GM11168 (cell line): ENCODE data around the gene BRIP1.
"Not testable (repeated sequence)": the region's sequence is repeated elsewhere in the genome, so short reads cannot be mapped to it uniquely, and the experiment has no call there.

Experiments
- in situ Hi-C: fragments of 300-500 bp; cut with MboI; formaldehyde crosslinking; loops from one replicate; pipeline ENCODE4 v1.12.0; 2022; ENCODE audit warnings: low sequenced_read_pairs; ENCODE audit not compliant: unreplicated experiment

Gene BRIP1

DNA sequence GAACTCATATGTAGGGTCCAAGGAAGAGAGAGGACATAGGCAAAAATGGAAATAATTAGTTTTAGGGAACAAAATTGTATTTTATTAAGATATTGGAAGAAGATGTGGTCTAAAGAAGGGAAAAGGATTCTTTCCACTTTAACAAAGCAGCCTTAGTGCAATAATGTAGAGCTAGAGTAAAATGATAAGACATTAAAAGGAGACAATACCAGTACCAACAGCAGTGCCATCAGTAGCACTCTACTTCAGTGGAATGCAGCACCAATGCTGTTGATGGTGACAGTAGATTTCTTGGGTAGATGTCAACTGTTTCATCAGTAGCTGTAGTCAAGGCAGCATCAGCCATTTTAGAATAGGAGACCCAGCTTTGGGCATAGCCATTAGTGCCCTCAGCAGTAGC is 124.3 kb downstream of the BRIP1 start:
- in situ Hi-C loops: no loop called here

DNA sequence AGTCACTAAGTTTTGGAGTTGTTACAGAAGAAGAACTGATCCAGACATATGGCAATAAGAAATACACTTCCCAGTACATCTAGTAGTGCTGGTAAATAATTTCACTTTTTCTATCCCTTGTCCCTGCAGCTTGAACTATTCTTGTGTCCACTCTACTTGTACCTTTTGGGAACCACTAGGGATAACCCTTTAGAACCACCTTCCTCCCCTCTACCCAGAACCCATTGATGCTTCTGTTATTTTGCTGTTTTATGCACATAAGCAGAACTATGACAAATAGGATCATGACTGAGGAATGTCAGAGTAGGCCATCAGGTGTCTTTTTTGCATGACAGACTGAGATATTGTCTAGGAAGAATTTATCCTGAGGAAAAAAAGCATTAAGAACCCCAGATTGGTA is 125.1 kb downstream of the BRIP1 start:
- in situ Hi-C loops: no loop called here

DNA sequence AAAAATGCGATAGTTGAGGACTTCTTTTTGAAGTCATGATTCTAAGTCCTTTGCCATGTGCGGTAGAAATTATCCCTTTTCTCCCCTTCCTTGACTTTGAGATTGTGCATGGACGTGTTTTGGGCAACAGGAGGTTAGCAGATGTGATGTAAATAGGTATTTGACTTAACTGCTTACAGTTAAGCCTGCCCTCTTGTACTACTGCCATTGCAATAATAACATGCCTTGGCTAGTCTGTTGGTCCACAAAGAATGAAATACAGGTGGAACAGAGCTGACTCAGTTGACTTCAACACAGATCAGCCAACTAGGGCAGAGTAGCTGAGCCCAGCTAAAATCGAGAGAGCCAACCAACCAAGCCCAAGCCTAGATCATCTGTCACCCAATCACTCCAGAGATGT is 125.5 kb downstream of the BRIP1 start:
- in situ Hi-C loops: no loop called here

DNA sequence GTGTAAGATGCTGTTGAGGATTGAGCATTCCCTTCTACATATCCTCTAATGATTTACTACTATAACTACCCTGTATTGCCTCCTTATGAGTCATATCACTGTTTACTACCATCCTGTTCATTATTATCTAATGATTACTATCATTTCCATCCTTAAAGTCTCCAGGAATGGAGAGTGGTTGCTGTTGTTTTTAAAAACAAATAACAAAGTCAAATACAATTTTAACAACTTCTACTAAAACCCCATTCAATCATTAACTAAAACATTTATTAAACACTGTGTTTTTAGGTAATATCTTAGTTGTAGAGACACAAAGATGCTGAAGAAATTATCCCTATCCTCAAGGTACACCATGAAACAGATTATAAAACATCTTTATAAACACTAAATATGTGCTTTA is 126.9 kb downstream of the BRIP1 start:
- in situ Hi-C loops: no loop called here

DNA sequence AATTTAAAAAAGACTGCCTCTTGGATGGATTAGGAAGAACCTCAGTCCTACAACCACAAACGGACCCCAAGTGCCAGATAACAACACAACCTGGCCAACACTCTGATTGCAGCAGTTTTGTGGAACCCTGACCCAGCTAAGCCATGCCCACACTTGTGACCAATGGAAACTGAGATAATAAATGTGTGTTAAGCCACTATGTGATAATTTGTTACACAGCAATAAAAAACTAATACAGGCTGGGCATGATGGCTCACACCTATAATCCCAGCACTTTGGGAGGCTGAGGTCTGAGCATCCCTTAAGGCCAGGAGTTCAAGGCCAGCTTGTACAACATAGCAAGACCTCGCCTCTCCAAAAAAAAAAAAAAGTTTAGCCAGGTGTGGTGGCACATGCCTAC is 127.5 kb downstream of the BRIP1 start:
- in situ Hi-C loops: no loop called here

DNA sequence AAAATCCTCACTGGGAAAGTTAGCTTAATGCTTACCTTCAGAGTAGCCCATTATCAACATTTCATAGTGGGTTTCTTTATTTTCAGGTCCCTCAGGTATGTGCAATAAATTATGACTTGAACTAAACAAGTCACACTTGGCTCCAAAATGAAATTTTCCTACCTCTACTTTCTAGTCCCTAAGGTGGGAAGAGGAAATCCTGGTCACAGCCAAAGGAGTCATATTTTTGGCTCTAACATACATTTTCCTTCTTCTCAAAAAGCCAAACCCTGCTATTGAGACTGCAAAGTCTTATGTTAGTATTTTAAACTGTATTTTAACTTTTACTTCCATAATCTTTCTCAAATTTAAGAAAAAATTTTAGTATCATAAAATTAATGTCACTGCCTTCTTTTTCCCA is 128.9 kb downstream of the BRIP1 start:
- in situ Hi-C loops: no loop called here

DNA sequence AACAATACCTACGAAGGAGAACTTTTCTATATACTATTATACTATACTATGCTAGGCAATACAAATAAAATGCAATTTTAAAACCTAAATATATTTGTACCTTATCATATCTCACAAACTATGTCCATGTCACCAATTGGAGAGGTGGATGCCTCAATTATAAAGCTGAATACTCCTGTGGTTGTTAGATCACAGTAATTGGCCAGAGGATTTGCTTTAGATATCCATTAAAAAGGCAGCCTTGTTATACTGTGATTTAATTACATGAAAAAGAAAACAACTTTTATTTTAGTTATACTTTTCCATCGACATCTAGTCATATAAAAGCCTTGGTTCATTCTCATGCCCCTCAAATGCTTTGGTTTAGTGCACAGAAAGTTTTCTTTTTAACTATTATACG is 129.3 kb downstream of the BRIP1 start:
- in situ Hi-C loops: no loop called here

DNA sequence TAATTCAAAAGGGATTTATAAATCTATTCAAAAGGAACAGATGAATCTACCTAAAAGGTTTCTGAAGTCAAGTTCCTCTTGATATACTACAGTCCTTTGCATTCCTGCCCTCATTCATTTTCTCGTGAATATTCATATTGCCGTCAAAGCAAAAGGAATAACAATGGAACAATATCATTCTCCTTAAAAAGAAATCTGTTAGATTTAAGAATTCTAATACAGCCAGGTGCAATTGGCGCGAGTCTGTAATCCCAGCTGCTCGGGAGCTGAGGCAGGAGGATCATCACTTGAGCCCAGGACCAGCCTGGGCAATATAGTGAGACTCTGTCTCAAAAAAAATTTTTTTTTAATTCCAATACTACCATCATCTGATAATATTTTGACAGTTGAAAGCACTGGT is 130.3 kb downstream of the BRIP1 start:
- in situ Hi-C loops: no loop called here

DNA sequence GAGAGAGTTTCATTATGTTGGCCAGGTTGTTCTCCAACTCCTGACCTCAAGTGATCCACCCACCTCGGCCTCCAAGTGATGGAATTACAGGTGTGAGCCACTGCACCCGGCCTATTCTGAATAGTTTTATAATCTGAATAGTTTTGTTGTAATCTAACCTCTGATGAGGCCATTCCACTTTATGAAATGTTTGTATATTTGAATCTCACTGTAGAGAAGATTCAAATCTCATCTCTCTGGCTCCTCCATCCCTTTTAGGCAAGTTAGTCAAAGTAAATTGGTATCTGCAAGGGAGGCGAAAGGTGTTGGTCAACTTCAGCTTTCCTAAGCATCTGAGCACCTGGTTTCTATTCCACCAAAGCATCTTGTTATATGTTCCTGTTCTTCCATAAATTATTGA is 131.2 kb downstream of the BRIP1 start:
- in situ Hi-C loops: no loop called here

DNA sequence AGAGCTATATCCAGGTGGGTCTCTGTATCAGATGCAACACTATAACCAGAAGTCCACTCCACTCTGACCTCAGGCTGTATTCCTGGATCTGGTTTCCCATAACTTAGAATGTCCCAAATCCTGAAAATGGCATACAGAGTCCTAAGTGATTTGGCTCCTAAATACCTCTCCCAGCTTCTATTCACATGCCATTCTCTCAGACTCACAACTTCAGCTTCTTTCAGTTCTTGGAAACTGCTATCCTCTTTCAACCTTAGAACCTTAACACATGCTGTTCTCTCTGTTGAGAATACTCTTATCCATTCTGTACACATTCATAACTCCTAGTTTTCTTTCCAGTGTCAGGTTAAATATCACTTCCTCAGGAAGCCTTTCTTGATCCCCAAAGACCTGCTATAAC is 132.0 kb downstream of the BRIP1 start:
- in situ Hi-C loops: no loop called here

DNA sequence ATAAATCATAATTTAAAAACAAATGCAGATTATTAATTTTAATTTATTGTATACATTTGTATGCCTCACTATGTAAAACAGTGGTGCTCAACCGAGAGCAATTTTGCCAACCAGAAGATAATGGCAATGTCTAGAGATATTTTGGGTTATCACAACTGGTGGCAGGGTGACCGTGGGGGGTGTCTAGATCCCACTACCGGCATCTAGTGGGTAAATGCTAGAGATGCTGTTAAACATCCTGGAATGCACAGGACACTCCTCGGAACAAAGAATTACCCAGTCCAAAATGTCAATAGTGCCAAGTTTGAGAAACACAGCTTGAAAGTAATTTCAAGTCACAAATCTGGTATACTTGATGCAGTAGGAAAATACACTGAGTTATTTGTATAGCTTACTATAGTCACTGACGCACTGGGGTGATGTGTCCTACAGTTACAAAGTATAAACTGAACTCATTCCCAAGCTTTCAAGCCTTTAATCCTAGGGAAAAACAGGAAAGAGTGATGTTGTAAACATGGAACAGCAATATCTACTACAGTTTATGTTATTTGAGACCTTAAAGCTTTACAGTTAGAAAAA is 133.5 kb downstream of the BRIP1 start:
- in situ Hi-C loops: no loop called here

DNA sequence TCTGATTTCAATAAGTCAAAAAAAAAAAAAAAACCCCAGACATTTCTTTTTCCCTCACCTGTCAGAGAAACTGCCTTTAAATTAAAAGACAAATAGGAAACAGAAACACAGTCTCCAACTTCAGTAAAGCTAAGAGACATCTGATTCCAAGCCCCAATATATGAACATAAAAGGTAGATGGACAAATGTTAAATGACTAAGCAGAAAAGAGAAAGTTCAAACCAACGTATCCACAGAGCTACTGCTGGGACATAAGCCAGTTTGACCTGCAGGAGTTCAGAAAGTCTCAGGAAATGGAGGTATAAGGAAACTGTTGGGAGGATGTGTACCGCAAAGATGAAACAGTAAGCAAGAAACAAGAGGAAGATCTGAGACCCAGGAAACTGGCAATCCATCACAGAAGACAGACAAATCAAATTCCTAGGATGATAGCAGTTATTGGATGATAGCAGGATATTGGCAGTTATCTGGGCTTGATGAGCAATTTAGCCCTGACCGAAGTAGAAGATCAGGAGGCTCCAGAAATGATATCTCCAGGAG is 135.0 kb downstream of the BRIP1 start:
- in situ Hi-C loops: no loop called here

DNA sequence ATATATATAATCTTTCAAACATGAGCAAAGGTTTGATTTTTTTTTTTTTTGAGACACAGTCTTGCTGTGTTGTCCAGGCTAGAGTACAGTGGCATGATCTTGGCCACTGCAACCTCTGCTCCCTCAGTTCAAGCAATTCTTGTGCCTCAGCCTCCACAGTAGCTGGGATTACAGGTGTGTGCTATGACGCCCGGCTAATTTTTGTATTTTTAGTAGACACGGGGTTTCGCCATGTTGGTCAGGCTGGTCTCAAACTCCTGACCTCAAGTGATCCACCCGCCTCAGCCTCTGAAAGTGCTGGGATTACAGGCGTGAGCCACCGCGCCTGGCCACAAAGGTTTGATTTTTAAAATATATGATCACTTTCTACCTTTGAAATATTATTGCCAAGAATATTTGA is 135.5 kb downstream of the BRIP1 start:
- in situ Hi-C loops: not testable (repeated sequence)

DNA sequence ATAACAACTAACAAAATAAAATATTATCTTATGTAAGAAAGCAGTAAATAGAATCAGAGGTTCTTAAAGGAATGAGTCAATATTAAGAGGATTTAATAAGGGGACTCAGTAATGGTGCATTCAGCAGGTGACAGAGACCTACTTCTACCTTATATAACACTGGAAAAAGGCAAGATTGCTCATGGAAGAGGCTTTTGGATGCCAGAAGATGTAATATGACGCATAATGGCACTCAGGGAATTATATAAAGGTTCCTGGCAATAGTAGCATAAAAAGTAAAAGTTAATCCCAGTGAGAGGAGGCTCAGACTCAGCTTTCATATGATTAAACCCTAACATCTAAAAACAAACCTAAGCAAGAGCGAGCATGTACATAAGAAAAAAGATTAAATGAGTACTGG is 136.4 kb downstream of the BRIP1 start:
- in situ Hi-C loops: no loop called here

DNA sequence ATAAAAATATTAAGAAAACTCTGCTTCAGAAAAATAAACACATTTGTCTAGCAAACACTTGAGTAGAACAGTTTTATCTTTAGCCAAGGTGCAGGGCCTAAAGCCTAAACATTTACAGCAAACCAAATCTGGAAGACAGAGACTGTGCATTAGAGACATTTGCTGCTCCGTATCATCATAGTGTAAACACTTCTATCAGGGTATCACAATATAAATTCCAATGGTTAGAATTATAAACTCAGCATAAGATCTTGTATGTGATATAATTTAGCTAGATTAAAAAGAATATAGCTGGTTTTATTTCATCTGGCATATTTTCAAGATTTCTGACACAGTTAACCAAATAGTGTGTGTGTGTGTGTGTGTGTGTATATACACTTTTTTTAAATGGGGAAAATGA is 138.6 kb downstream of the BRIP1 start:
- in situ Hi-C loops: no loop called here

DNA sequence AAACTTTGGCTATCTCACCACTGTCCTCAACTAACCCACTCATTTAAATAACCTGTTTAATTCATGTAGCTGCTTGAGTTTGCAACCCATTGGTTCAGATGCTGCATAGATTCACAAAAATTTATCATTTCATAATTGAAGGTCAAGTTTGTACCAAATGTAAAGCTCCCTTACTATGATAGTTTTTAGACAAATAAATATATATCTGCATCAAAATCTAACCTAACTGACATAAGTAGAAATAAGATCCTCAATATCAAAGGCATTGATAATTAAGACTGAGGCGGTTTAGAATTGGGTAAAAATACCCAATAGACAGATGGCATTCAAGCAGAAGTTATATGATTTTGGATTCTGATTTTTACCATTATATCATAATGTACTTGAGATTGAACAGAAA is 139.4 kb downstream of the BRIP1 start:
- in situ Hi-C loops: no loop called here

DNA sequence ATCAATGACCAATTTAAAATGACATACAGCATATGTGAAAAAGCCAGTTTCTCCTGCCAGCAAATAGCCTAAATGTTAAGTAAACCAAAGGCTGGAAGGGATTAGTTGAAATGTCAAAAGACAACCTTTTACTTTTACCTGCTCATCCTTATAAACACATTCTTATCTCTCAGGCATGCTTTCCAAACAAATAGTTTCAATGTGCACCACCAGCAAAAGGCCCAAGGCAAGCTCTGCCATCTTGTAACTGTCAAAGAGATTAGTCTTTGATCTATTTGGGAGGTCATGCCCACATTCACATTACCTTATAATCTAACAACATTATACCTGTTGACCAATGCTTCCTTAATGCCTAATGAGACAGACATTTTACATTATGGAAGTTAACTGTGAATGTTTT is 140.1 kb downstream of the BRIP1 start:
- in situ Hi-C loops: no loop called here

DNA sequence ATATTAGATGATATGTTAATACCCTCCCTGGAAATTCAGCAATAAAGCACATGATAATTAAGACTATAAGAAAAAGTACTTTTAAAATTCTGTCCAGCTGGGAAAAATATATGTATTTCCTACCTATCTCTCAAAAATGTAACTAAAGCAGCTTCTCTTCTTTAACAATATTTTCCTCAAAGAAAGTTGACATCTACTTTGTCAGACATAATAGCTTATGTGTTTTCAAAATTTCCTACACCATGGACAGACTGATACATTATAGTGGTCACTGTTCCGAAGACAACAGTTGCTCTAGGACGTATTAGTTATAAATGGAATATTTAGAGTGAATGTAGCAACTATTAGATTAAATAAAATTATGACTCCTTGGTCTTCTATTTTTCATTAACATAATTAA is 140.9 kb downstream of the BRIP1 start:
- in situ Hi-C loops: no loop called here

DNA sequence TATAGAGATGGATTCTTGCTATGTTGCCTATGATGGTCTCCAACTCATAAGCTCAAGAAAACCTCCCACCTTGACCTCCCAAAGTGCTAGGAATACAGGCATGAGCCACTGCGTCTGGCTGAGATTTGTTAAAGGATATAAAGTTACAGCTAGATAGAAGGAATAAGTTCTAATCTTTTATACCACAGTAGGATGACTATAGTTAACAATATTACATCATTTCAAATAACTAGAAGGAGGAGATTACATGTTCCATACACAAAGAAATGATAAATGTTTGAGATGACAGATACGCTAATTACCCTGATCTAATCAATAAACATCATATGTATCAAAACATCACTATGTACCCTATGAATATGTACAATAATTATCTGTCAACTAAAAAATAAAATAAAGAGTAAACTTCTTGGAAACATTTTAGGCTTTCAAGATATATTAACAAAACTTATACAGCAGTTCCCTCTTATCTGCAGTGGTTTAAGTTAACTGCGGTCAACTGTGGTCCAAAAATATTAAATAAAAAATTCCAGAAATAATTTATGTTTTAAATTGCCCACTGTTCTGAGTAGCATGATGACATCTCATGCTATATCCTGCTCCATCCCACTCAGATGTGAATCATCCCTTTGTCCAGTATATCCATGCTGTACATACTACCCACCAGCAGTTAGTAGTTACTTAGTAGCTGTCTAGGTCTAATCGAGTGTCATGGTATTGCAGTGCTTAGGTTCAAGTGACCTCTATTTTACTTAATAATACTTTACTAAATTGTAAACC is 143.1 kb downstream of the BRIP1 start:
- in situ Hi-C loops: no loop called here

DNA sequence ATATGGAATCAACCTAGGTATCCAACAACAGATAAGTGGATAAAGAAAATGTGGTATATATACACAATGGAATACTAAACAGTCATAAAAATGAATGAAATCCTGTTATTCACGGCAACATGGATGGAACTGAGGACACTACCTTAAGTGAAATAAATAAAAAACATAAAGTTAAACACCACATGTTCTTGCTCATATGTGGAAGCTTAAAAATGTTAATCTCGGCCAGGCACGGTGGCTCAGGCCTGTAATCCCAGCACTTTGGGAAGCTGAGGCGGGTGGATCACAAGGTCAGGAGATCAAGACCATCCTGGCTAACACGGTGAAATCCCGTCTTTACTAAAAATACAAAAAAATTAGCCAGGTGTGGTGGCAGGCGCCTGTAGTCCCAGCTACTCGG is 144.1 kb downstream of the BRIP1 start:
- in situ Hi-C loops: not testable (repeated sequence)

DNA sequence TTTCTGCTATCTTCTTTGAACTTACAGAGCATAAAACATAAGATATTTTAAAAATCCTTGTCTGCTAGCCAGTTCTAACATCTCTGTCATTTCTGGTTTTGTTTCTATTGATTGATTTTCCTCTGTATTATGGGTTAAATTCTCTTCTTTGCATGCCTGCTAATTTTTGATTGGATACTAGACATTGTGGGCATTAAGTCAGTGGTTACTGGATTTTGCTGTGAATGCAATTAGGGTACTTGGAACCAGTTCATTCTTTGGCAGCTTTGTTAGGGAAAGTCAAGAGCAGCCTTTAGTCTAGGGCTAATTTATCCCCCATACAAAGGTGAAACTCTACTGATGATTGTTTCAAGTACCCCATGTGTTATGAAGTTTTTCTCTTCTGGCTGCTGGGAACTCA is 145.3 kb downstream of the BRIP1 start:
- in situ Hi-C loops: no loop called here

DNA sequence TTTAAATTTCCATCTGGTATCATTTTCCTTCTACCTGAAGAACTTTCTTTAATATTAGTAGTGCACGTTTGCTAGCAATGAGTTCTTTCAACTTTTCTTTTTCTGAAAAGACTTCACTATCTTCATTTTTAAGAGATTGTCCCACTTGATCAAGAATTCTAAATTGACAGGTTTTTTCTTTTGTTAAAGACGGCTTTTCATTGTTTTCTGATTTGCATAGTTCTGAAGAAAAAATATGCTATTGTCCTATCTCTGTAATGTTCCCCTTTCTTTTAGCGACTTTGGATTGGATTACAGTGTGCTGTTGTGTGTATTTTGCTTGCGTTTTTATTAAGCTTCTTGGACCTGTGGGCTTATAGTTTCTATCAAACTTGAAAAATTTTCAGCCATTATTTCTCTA is 146.0 kb downstream of the BRIP1 start:
- in situ Hi-C loops: no loop called here
